H1 (cell line): ENCODE measurements around the gene ABCD1.

Source experiments
- CTCF ChIP-seq, 3 experiments: IDR thresholded peaks; 1 replicate in 2 of 3; 2 replicates in 1 of 3; pipeline versions ENCODE4 v1.5.1 to v1.6.1; 2011; ENCODE audit warnings: low read length in 3 of 3, mild to moderate bottlenecking in 3 of 3, inconsistent platforms in 2 of 3, low read depth in 1 of 3, moderate library complexity in 1 of 3; ENCODE audit not compliant: insufficient read depth in 1 of 3; ENCODE audit errors: control extremely low read depth in 1 of 3
- POLR2A ChIP-seq, 2 experiments: IDR thresholded peaks; 1 replicate in 1 of 2; 2 replicates in 1 of 2; pipeline ENCODE4 v1.6.1; 2011; ENCODE audit warnings: low read depth in 2 of 2, low read length in 2 of 2, mild to moderate bottlenecking in 2 of 2; ENCODE audit errors: control extremely low read depth in 1 of 2
- TF ChIP-seq, protein P1 (sequence below): IDR thresholded peaks from 2 replicates; pipeline ENCODE4 v1.6.1; 2011; ENCODE audit warnings: low read depth, mild to moderate bottlenecking, low read length; ENCODE audit not compliant: insufficient read depth

- TF ChIP-seq POLR2A (IDR thresholded peaks at IDR 0.05; ENCODE audit: control extremely low read depth in 1 of 2, low read depth in 2 of 2, low read length in 2 of 2) = no peak
- TF ChIP-seq, protein P1, sequence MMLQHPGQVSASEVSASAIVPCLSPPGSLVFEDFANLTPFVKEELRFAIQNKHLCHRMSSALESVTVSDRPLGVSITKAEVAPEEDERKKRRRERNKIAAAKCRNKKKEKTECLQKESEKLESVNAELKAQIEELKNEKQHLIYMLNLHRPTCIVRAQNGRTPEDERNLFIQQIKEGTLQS = no peak
- no peak for TF ChIP-seq CTCF (IDR thresholded peaks at IDR 0.05; ENCODE audit: control extremely low read depth in 1 of 3, insufficient read depth in 1 of 3, low read depth in 1 of 3, low read length in 3 of 3)
Observed at GRCh38 chrX:153780678-153781427, 56.2 kb downstream of the ABCD1 start, which contains the start of gene SRPK3.
